GM10266 (cell line): Measurements from ENCODE around the gene CYSRT1.
"Not testable (repeated sequence)": the region's sequence is repeated elsewhere in the genome, so short reads cannot be mapped to it uniquely, and the experiment has no call there.

Source experiments
- DNase-seq: peaks from one replicate; pipeline ENCODE4 v3.0.0; 2012; ENCODE audit errors: extremely low spot score
- TF ChIP-seq, protein P1 (sequence below): IDR thresholded peaks from 2 replicates; pipeline ENCODE4 v1.5.1; 2012; ENCODE audit warnings: mild to moderate bottlenecking, low read depth; ENCODE audit not compliant: control insufficient read depth, insufficient read depth; ENCODE audit errors: missing control alignments

The CYSRT1 gene

DNA sequence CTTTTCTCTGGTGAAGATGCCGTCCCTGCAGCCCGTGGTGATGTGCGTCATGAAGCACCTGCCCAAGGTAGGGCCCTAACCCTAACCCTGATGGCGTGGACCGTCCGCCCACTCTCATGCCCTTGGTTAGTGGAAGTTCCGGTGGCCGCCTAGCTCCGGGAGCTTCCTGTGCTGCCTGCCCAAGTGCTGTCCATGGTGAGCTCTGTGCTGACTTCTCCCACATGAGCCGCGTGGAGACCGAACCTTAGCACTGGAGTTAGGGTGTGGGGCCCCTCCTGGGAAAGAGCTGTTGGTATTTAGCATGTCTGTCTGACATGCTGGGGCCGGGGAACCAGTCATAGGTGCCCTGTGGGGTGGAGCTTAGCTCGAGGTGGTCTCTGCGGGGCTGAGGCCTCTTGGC, 31.4 kb downstream of the CYSRT1 start:
- TF ChIP-seq, protein P1, sequence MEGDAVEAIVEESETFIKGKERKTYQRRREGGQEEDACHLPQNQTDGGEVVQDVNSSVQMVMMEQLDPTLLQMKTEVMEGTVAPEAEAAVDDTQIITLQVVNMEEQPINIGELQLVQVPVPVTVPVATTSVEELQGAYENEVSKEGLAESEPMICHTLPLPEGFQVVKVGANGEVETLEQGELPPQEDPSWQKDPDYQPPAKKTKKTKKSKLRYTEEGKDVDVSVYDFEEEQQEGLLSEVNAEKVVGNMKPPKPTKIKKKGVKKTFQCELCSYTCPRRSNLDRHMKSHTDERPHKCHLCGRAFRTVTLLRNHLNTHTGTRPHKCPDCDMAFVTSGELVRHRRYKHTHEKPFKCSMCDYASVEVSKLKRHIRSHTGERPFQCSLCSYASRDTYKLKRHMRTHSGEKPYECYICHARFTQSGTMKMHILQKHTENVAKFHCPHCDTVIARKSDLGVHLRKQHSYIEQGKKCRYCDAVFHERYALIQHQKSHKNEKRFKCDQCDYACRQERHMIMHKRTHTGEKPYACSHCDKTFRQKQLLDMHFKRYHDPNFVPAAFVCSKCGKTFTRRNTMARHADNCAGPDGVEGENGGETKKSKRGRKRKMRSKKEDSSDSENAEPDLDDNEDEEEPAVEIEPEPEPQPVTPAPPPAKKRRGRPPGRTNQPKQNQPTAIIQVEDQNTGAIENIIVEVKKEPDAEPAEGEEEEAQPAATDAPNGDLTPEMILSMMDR, result no peak
- no peak for DNase-seq

DNA sequence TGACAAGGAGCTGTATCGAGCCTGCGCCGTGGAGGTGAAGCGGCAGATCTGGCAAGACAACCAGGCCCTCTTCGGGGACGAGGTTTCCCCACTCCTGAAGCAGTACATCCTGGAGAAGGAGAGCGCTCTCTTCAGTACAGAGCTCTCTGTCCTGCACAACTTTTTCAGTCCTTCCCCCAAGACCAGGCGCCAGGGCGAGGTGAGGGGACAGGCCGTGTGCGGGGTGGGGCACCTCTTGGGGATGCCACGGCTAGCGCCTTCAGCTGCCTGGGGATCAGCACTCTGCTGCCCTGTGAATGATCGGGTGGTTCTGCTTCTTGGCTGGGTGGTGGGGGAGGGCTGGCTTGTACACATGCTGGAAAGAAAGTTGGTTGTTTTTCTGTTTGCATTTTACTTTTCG, 31.9 kb downstream of the CYSRT1 start:
- DNase-seq, result no peak
- TF ChIP-seq, protein P1, result no peak

DNA sequence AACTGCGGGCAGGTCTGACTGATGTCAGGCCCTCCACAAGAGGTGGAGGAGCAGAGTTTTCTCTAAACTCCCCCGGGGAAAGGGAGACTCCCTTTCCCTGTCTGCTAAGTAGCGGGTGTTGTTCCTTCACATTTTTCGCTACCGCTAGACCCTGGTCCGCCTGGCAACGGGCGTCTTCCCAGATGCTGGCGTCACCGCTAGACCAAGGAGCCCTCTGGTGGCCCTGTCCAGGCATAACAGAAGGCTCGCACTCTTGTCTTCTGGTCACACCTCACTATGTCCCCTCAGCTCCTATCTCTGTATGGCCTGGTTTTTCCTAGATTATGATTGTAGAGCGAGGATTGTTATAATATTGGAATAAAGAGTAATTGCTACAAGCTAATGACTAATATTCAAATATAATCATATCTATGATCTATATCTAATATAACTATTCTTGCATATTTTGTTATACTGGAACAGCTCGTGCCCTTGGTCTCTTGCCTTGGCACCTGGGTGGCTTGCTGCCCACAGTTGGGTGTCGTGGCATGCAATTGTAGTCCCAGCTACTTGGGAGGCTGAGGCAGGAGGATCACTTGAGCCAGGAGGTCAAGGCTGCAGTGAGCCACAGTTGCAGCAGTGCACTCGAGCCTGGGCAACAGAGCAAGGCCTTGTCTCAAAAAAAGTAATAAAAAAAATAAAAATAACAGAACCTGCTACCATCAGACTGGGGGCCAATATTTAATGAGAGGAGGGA, 37.4 kb downstream of the CYSRT1 start:
- DNase-seq, result not testable (repeated sequence)

DNA sequence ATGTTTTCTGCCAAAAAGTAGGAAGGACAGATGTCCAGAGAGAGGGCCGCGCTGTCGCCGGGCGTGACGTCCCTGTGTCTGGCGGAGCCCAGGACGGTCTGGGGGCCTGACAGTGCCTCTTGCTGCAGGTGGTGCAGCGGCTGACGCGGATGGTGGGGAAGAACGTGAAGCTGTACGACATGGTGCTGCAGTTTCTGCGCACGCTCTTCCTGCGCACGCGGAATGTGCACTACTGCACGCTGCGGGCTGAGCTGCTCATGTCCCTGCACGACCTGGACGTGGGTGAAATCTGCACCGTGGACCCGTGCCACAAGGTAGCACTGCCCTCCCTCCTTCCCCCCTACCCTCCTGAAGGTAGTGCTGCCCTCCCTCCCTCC, 37.9 kb downstream of the CYSRT1 start:
- TF ChIP-seq, protein P1, result no peak
- no peak for DNase-seq

DNA sequence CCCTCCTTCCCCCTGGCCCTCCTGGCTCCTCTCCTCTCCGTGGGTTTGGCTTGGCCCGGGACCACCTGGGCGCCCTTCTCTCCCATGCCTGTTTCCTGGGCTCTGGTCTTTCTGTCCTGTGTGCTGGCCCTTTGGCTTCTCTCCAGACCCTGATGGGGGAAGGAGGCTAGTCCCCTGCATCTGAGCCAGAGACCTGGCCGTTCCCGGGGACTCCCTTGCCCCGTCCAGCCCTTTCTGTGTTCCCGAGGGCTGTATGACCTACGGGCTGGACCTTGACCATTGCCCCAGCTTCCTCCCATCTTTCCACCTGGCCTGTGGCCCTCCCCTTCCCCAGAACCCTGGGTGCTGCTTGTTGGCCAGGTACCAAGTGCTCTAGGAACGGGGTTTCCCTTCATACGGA, 38.5 kb downstream of the CYSRT1 start:
- TF ChIP-seq, protein P1, result no peak
- DNase-seq, result no peak

DNA sequence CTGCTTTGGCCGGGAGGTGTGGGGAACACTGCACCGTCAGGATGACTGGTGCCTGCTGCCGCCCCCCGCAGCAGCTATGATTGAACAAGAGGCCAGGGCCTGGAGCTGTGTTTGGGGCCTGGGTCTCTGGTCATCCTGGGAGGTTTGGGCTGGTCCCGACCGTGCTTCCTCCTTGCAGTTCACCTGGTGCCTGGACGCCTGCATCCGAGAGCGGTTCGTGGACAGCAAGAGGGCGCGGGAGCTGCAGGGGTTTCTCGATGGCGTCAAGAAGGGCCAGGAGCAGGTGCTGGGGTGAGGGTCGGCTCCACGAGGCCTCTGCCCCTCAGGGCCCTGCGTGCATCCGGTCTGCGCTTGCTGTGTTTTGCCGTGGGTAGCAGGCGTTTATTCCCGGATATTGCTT, 39.1 kb downstream of the CYSRT1 start:
- no peak for DNase-seq
- TF ChIP-seq, protein P1, result no peak

DNA sequence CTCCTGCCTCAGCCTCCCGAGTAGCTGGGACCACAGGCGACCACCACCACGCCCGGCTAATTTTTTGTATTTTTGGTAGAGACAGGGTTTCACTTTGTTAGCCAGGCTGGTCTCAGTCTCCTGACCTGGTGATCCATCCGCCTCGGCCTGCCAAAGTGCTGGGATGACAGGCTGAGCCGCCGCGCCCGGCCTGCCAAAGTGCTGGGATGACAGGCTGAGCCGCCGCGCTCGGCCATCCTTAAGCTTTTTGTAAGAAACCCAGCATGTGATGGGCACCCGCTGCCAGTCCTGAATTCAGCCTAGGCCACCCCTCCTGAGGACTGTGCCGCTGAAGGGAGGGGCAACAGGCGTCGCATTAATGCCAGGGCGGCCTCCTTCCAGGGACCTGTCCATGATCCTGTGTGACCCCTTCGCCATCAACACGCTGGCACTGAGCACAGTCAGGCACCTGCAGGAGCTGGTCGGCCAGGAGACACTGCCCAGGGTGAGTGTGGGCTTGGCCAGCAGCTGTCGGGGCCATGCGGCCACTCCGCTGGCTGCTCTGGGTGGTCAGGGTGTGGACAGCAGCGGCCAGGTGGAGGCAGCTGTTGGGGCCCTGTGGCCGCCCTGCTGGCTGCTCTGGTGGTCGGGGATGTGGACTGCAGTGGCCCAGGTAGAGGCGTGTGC, 40.7 kb downstream of the CYSRT1 start:
- TF ChIP-seq, protein P1, result no peak
- no peak for DNase-seq
